ENCODE data around the gene DUSP5.

The DUSP5 gene

DNA sequence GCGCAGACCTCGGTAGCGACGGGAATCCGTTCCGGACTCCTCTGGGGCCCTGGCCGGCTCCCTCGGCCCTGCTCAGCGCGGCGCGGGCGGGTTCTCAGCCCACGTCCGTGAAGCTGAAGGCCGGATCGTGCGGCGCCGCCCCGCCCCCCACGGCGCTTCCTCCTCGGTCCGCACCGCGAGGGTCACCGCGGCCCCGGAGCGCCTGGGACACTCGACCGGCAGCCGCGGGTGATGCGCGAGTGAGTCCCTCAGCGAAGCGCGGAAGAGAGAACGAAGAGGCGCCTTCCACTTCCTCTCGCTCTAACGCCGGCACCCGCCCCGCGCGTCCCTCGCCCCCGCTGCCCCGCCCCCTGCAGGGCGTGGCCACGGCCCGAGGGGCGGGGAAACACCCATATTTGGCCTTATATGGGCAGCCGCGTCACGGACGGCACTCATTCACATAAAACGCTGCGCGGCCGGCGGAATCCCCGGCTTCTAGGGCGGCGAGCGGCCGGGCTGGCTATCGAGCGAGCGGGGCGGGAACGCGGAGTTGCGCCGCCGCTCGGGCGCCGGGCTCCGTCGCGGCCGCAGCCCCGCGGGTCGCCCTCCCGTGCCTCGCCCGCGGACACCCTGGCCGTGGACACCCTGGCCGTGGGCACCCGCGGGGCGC, at the start of gene DUSP5:
DUSP5 (plus strand) TSS at position 470 of the 649 bp plus-strand sequence. CDS start 215 bp downstream, outside the sequence.
- peak within 1 kb of the TSS; percentile 85 for H3K27ac ChIP-seq (ENCODE audit: low read depth, low read length)
- no peaks in the 10 kb centered on the region for H3K27me3 ChIP-seq (ENCODE audit: insufficient read depth, low read length)
- peaks cover 18% of the 10 kb centered on the region for H3K4me1 ChIP-seq (ENCODE audit: control insufficient read depth, insufficient read depth, low read length, unreplicated experiment)
- H2AFZ ChIP-seq (ENCODE audit: low read length, unreplicated experiment), result no peak within 1 kb of the TSS
- peak within 1 kb of the TSS; percentile 97 for H3K4me3 ChIP-seq (ENCODE audit: low read depth, low read length)
- H3K36me3 ChIP-seq (ENCODE audit: insufficient read depth, low read length), result peaks cover 15% of the 10 kb centered on the region; the same call in 1 of the 2 replicates
- H3K79me2 ChIP-seq (ENCODE audit: control insufficient read depth, insufficient read depth, low read length, unreplicated experiment), result peaks cover 71% of the 10 kb centered on the region

- Histone ChIP-seq H2AFZ (ENCODE audit: low read length, unreplicated experiment) (no peak overlapping the region), H3K4me3 (ENCODE audit: low read depth, low read length) (no peak overlapping the region), H3K27me3 (ENCODE audit: insufficient read depth, low read length) (no peaks in the 10 kb centered on the region), H3K27ac (ENCODE audit: low read depth, low read length) (no peak overlapping the region), H3K36me3 (ENCODE audit: insufficient read depth, low read length) (no peaks in the 10 kb centered on the region), H3K4me1 (ENCODE audit: control insufficient read depth, insufficient read depth, low read length, unreplicated experiment) (peaks cover 17% of the 10 kb centered on the region), H3K79me2 (ENCODE audit: control insufficient read depth, insufficient read depth, low read length, unreplicated experiment) (no peaks in the 10 kb centered on the region)
Observed at GRCh38 chr10:110448682-110449418, 48.9 kb upstream of the DUSP5 start.

GRCh38 chr10:110455446-110455845, 42.3 kb upstream of the DUSP5 start:
- no peaks in the 10 kb centered on the region for H3K36me3 ChIP-seq (ENCODE audit: insufficient read depth, low read length)
- H3K27me3 ChIP-seq (ENCODE audit: insufficient read depth, low read length), result no peaks in the 10 kb centered on the region
- peaks cover 23% of the 10 kb centered on the region for H3K4me1 ChIP-seq (ENCODE audit: control insufficient read depth, insufficient read depth, low read length, unreplicated experiment)
- H2AFZ ChIP-seq (ENCODE audit: low read length, unreplicated experiment), result no peak overlapping the region
- no peaks in the 10 kb centered on the region for H3K79me2 ChIP-seq (ENCODE audit: control insufficient read depth, insufficient read depth, low read length, unreplicated experiment)
- H3K27ac ChIP-seq (ENCODE audit: low read depth, low read length), result no peak overlapping the region
- no peak overlapping the region for H3K4me3 ChIP-seq (ENCODE audit: low read depth, low read length)

DNA sequence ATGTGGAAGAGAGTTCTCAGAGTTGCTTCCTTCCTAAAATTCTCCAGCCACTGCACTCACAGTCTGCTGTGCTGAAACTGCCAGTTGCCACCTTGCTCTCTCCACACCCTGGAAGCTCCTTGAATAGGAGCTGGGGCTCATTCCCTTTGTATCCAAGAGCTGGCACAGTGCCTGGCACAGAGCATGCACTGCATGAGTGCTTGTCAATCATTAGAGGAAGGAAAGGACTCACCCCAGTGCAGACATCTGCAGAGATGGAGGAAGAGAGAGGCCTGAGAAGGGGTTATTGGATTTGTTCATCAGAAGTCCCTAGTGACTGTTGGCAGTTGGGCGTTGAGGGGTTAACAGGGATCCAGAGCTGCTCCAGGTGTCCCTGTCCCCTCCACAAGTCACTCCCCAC, 41.7 kb upstream of the DUSP5 start:
- H3K36me3 ChIP-seq (ENCODE audit: insufficient read depth, low read length), result no peaks in the 10 kb centered on the region
- no peaks in the 10 kb centered on the region for H3K79me2 ChIP-seq (ENCODE audit: control insufficient read depth, insufficient read depth, low read length, unreplicated experiment)
- no peak overlapping the region for H3K4me3 ChIP-seq (ENCODE audit: low read depth, low read length)
- H3K27ac ChIP-seq (ENCODE audit: low read depth, low read length), result no peak overlapping the region
- no peak overlapping the region for H2AFZ ChIP-seq (ENCODE audit: low read length, unreplicated experiment)
- H3K4me1 ChIP-seq (ENCODE audit: control insufficient read depth, insufficient read depth, low read length, unreplicated experiment), result peaks cover 26% of the 10 kb centered on the region
- no peaks in the 10 kb centered on the region for H3K27me3 ChIP-seq (ENCODE audit: insufficient read depth, low read length)

- H3K4me1 ChIP-seq (ENCODE audit: control insufficient read depth, insufficient read depth, low read length, unreplicated experiment), result peaks cover 26% of the 10 kb centered on the region
- no peak overlapping the region for H3K27ac ChIP-seq (ENCODE audit: low read depth, low read length)
- H2AFZ ChIP-seq (ENCODE audit: low read length, unreplicated experiment), result no peak overlapping the region
- no peaks in the 10 kb centered on the region for H3K27me3 ChIP-seq (ENCODE audit: insufficient read depth, low read length)
- no peak overlapping the region for H3K4me3 ChIP-seq (ENCODE audit: low read depth, low read length)
- no peaks in the 10 kb centered on the region for H3K36me3 ChIP-seq (ENCODE audit: insufficient read depth, low read length)
- H3K79me2 ChIP-seq (ENCODE audit: control insufficient read depth, insufficient read depth, low read length, unreplicated experiment), result no peaks in the 10 kb centered on the region
Observed at GRCh38 chr10:110456523-110457091, 41.1 kb upstream of the DUSP5 start.

GRCh38 chr10:110457851-110458250, 39.9 kb upstream of the DUSP5 start:
- H2AFZ ChIP-seq (ENCODE audit: low read length, unreplicated experiment), result no peak overlapping the region
- H3K36me3 ChIP-seq (ENCODE audit: insufficient read depth, low read length), result no peaks in the 10 kb centered on the region
- no peak overlapping the region for H3K4me3 ChIP-seq (ENCODE audit: low read depth, low read length)
- no peaks in the 10 kb centered on the region for H3K79me2 ChIP-seq (ENCODE audit: control insufficient read depth, insufficient read depth, low read length, unreplicated experiment)
- peaks cover 26% of the 10 kb centered on the region for H3K4me1 ChIP-seq (ENCODE audit: control insufficient read depth, insufficient read depth, low read length, unreplicated experiment)
- no peak overlapping the region for H3K27ac ChIP-seq (ENCODE audit: low read depth, low read length)
- H3K27me3 ChIP-seq (ENCODE audit: insufficient read depth, low read length), result no peaks in the 10 kb centered on the region

- Histone ChIP-seq H3K27me3 (ENCODE audit: insufficient read depth, low read length) (no peaks in the 10 kb centered on the region), H2AFZ (ENCODE audit: low read length, unreplicated experiment) (no peak overlapping the region), H3K4me3 (ENCODE audit: low read depth, low read length) (no peak overlapping the region), H3K36me3 (ENCODE audit: insufficient read depth, low read length) (no peaks in the 10 kb centered on the region), H3K27ac (ENCODE audit: low read depth, low read length) (no peak overlapping the region), H3K4me1 (ENCODE audit: control insufficient read depth, insufficient read depth, low read length, unreplicated experiment) (peaks cover 26% of the 10 kb centered on the region), H3K79me2 (ENCODE audit: control insufficient read depth, insufficient read depth, low read length, unreplicated experiment) (no peaks in the 10 kb centered on the region)
Observed at GRCh38 chr10:110458266-110458920, 39.3 kb upstream of the DUSP5 start.

DNA sequence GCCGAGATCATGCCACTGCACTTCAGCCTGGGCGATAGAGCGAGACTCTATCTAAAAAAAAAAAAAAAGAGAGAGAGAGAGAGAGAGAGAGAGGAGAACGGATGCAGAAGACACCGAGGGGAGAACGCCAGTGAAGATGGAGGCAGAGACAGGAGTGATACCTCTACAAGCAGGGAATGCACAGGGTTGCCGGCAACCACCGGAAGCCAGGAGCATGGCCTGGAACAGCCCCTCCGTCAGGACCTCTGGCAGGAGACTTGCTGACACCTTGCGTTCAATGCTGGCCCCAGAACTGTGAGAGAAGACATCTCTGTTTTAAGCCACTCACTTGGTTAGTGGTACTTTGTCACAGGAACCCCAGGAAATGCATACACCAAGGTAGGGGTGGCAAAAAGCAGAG, 38.1 kb upstream of the DUSP5 start:
- Histone ChIP-seq H2AFZ (ENCODE audit: low read length, unreplicated experiment) (no peak overlapping the region), H3K79me2 (ENCODE audit: control insufficient read depth, insufficient read depth, low read length, unreplicated experiment) (no peaks in the 10 kb centered on the region), H3K27me3 (ENCODE audit: insufficient read depth, low read length) (no peaks in the 10 kb centered on the region), H3K27ac (ENCODE audit: low read depth, low read length) (no peak overlapping the region), H3K36me3 (ENCODE audit: insufficient read depth, low read length) (no peaks in the 10 kb centered on the region), H3K4me1 (ENCODE audit: control insufficient read depth, insufficient read depth, low read length, unreplicated experiment) (peaks cover 26% of the 10 kb centered on the region), H3K4me3 (ENCODE audit: low read depth, low read length) (no peak overlapping the region)

GRCh38 chr10:110460111-110460809, 37.4 kb upstream of the DUSP5 start:
- Histone ChIP-seq H3K27me3 (ENCODE audit: insufficient read depth, low read length) (no peaks in the 10 kb centered on the region), H3K27ac (ENCODE audit: low read depth, low read length) (no peak overlapping the region), H3K79me2 (ENCODE audit: control insufficient read depth, insufficient read depth, low read length, unreplicated experiment) (no peaks in the 10 kb centered on the region), H3K4me3 (ENCODE audit: low read depth, low read length) (no peak overlapping the region), H3K36me3 (ENCODE audit: insufficient read depth, low read length) (no peaks in the 10 kb centered on the region), H3K4me1 (ENCODE audit: control insufficient read depth, insufficient read depth, low read length, unreplicated experiment) (peaks cover 26% of the 10 kb centered on the region), H2AFZ (ENCODE audit: low read length, unreplicated experiment) (no peak overlapping the region)

DNA sequence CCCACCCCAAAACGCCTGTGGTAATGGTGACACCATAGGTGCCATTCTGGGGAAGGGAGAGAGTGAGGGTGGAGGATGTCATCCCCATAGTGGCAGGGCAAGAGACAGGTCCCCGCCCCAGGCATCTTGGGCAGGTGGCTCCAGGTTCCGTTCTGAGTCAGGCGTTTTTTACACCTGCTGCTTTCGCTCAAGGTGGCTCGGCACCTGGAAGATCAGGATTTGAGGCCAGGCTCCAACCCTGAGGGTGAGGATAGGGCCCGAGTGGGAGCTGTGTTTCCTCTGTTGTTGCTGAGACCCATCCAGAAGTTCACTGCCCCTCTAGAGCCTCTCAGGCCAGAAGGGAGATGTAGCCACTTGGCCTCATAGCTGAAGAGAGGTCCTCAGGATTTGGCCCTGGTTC, 36.6 kb upstream of the DUSP5 start:
- Histone ChIP-seq H3K27ac (ENCODE audit: low read depth, low read length) (no peak overlapping the region), H3K79me2 (ENCODE audit: control insufficient read depth, insufficient read depth, low read length, unreplicated experiment) (no peaks in the 10 kb centered on the region), H3K27me3 (ENCODE audit: insufficient read depth, low read length) (no peaks in the 10 kb centered on the region), H3K36me3 (ENCODE audit: insufficient read depth, low read length) (no peaks in the 10 kb centered on the region), H2AFZ (ENCODE audit: low read length, unreplicated experiment) (no peak overlapping the region), H3K4me3 (ENCODE audit: low read depth, low read length) (no peak overlapping the region), H3K4me1 (ENCODE audit: control insufficient read depth, insufficient read depth, low read length, unreplicated experiment) (peaks cover 22% of the 10 kb centered on the region)

Data from ACC112 (cell line).